ENCODE results near the gene WDR27.

WDR27 gene

GRCh38 chr6:169665289-169665688, 36.5 kb downstream of the WDR27 start:
- Histone ChIP-seq H3K4me2 (ENCODE audit: low read depth, low read length, poor library complexity, severe bottlenecking) (no peak overlapping the region), H3K79me2 (ENCODE audit: insufficient read depth, low read length) (no peaks in the 10 kb centered on the region), H3K4me3 (ENCODE audit: insufficient read depth, low read length, poor library complexity, severe bottlenecking) (no peak overlapping the region), H3K9ac (ENCODE audit: low read length) (no peak overlapping the region), H3F3A (ENCODE audit: insufficient read depth) (no peaks in the 10 kb centered on the region), H4K20me1 (ENCODE audit: low read depth, low read length) (no peaks in the 10 kb centered on the region), H3K27ac (ENCODE audit: low read depth, low read length) (no peak overlapping the region), H3K9me3 (ENCODE audit: insufficient read depth, low read length) (no peaks in the 10 kb centered on the region), H3K9me2 (replicated peaks; ENCODE audit: insufficient read depth, low read length) (no peaks in the 10 kb centered on the region), H3K36me3 (ENCODE audit: low read length) (peaks cover 11% of the 10 kb centered on the region; the same call in 1 of the 2 replicates), H2AFZ (ENCODE audit: low read depth, low read length, severe bottlenecking) (no peak overlapping the region), H3K27me3 (ENCODE audit: low read length) (no peaks in the 10 kb centered on the region)
- TF ChIP-seq CTCF (IDR thresholded peaks at IDR 0.05; ENCODE audit: insufficient read depth, low read length, poor library complexity, severe bottlenecking) (no peak), EZH2phosphoT487 (conservative IDR thresholded peaks at IDR 0.05; ENCODE audit: low read length) (no peak)

DNA sequence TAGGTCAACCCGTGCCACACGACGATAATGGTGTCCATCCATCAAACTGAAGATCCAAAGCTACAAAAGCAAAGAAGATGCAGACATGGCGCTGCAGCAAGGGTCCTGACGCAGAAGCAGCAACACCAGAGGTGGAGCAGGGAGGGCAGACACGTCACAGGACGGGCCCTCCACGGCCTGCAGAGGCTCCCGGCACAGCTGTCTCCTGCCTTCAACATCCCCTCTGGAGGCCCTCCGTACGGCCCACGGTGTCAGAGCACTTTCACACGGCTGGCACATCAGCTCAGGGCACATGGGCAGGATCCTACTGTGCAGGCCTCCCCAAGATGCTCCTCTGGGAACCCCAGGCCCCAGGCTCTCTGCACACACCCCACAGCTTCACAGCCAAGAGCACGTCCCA, 37.6 kb downstream of the WDR27 start:
- Histone ChIP-seq H3K4me2 (ENCODE audit: low read depth, low read length, poor library complexity, severe bottlenecking) (no peak overlapping the region), H3K27me3 (ENCODE audit: low read length) (no peaks in the 10 kb centered on the region), H2AFZ (ENCODE audit: low read depth, low read length, severe bottlenecking) (no peak overlapping the region), H3F3A (ENCODE audit: insufficient read depth) (no peaks in the 10 kb centered on the region), H3K9me2 (replicated peaks; ENCODE audit: insufficient read depth, low read length) (no peaks in the 10 kb centered on the region), H3K9ac (ENCODE audit: low read length) (no peak overlapping the region), H3K9me3 (ENCODE audit: insufficient read depth, low read length) (no peaks in the 10 kb centered on the region), H3K4me3 (ENCODE audit: insufficient read depth, low read length, poor library complexity, severe bottlenecking) (no peak overlapping the region), H3K36me3 (ENCODE audit: low read length) (peaks cover 11% of the 10 kb centered on the region; the same call in 1 of the 2 replicates), H4K20me1 (ENCODE audit: low read depth, low read length) (no peaks in the 10 kb centered on the region), H3K27ac (ENCODE audit: low read depth, low read length) (no peak overlapping the region), H3K79me2 (ENCODE audit: insufficient read depth, low read length) (no peaks in the 10 kb centered on the region)
- TF ChIP-seq EZH2phosphoT487 (conservative IDR thresholded peaks at IDR 0.05; ENCODE audit: low read length) = no peak
- no peak for TF ChIP-seq CTCF (IDR thresholded peaks at IDR 0.05; ENCODE audit: insufficient read depth, low read length, poor library complexity, severe bottlenecking)

DNA sequence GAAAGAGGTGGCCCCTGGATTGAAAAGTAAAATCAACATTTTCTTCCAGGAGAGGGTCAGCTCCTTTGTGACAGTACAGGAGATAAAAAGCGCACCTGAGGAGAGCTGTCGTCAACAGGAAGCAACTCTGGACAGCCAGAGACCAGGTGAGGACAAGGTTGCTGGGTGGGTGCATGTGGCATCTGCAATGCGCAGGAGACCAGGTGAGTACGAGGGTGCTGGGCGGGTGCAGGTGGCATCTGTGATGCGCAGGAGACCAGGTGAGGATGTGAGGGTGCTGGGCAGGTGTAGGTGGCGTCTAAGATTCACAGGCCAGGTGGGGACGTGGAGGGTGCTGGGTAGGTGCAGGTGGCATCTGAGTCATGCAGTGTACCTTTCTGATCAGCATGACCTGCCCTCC, 38.4 kb downstream of the WDR27 start:
- H3K79me2 ChIP-seq (ENCODE audit: insufficient read depth, low read length) = no peaks in the 10 kb centered on the region
- no peak overlapping the region for H3K27ac ChIP-seq (ENCODE audit: low read depth, low read length)
- H3K4me3 ChIP-seq (ENCODE audit: insufficient read depth, low read length, poor library complexity, severe bottlenecking) = no peak overlapping the region
- H3K27me3 ChIP-seq (ENCODE audit: low read length) = no peaks in the 10 kb centered on the region
- no peak overlapping the region for H3K9ac ChIP-seq (ENCODE audit: low read length)
- H3K9me2 ChIP-seq (replicated peaks; ENCODE audit: insufficient read depth, low read length) = no peaks in the 10 kb centered on the region
- TF ChIP-seq EZH2phosphoT487 (conservative IDR thresholded peaks at IDR 0.05; ENCODE audit: low read length) = no peak
- TF ChIP-seq CTCF (IDR thresholded peaks at IDR 0.05; ENCODE audit: insufficient read depth, low read length, poor library complexity, severe bottlenecking) = no peak
- peaks cover 4% of the 10 kb centered on the region; the same call in 1 of the 2 replicates for H3K36me3 ChIP-seq (ENCODE audit: low read length)
- H2AFZ ChIP-seq (ENCODE audit: low read depth, low read length, severe bottlenecking) = no peak overlapping the region
- H3F3A ChIP-seq (ENCODE audit: insufficient read depth) = no peaks in the 10 kb centered on the region
- no peaks in the 10 kb centered on the region for H4K20me1 ChIP-seq (ENCODE audit: low read depth, low read length)
- H3K4me2 ChIP-seq (ENCODE audit: low read depth, low read length, poor library complexity, severe bottlenecking) = no peak overlapping the region
- H3K9me3 ChIP-seq (ENCODE audit: insufficient read depth, low read length) = no peaks in the 10 kb centered on the region
